Mesothelial cell of epicardium (in vitro differentiated cells): ENCODE results near the gene MAP3K6. TPM values are rescaled to one million over a fixed set of nuclear protein-coding genes. Genes with fewer than 3 reads are reported as not detected.
"Not testable (repeated sequence)": the region's sequence is repeated elsewhere in the genome, so short reads cannot be mapped to it uniquely, and the experiment has no call there.

Experiments
- DNase-seq, 2 experiments: peaks; one replicate each; pipeline ENCODE4 v3.0.0; 2021; ENCODE audit warnings: low spot score in 2 of 2; ENCODE audit not compliant: unreplicated experiment in 2 of 2
- H3K27ac Mint-ChIP-seq: 2 replicates; pipeline ENCODE4 v1.8.0; 2021; ENCODE audit warnings: mixed read lengths
- H3K27me3 Mint-ChIP-seq: 2 replicates; pipeline ENCODE4 v1.8.0; 2021; ENCODE audit warnings: low read depth, mixed read lengths
- H3K36me3 Mint-ChIP-seq: 2 replicates; pipeline ENCODE4 v1.8.0; 2021; ENCODE audit warnings: mixed read lengths
- H3K4me1 Mint-ChIP-seq: 2 replicates; pipeline ENCODE4 v1.8.0; 2021; ENCODE audit warnings: mixed read lengths
- H3K4me3 Mint-ChIP-seq: 2 replicates; pipeline ENCODE4 v1.8.0; 2021; ENCODE audit warnings: mild to moderate bottlenecking, moderate library complexity, mixed read lengths
- H3K9me3 Mint-ChIP-seq: 2 replicates; pipeline ENCODE4 v1.8.0; 2021; ENCODE audit warnings: mixed read lengths
- total RNA-seq: library from RNA; stranded (reverse); gene quantifications from 3 replicates; pipeline ENCODE4 v1.2.1, GENCODE V29; 2021
- TF ChIP-seq, protein P1 (sequence below): fragments of 200-600 bp; sonication (generic); IDR thresholded peaks from one replicate; pipeline ENCODE4 v1.5.0; 2021; ENCODE audit warnings: antibody characterized with exemption; ENCODE audit not compliant: unreplicated experiment

The MAP3K6 gene
- total RNA-seq, 1 donor from 2014 or later = 13.7 TPM

GRCh38 chr1:27388337-27389005 lies 21.7 kb upstream of the MAP3K6 start:
- DNase-seq = peak in 1 of 2 experiments; percentile 84
- Mint-ChIP-seq H3K36me3 (no peaks in the 10 kb centered on the region), H3K27ac (no peak overlapping the region), H3K4me3 (no peak overlapping the region), H3K9me3 (no peaks in the 10 kb centered on the region), H3K4me1 (peaks cover 13% of the 10 kb centered on the region), H3K27me3 (peaks cover 9% of the 10 kb centered on the region)
- TF ChIP-seq, protein P1, sequence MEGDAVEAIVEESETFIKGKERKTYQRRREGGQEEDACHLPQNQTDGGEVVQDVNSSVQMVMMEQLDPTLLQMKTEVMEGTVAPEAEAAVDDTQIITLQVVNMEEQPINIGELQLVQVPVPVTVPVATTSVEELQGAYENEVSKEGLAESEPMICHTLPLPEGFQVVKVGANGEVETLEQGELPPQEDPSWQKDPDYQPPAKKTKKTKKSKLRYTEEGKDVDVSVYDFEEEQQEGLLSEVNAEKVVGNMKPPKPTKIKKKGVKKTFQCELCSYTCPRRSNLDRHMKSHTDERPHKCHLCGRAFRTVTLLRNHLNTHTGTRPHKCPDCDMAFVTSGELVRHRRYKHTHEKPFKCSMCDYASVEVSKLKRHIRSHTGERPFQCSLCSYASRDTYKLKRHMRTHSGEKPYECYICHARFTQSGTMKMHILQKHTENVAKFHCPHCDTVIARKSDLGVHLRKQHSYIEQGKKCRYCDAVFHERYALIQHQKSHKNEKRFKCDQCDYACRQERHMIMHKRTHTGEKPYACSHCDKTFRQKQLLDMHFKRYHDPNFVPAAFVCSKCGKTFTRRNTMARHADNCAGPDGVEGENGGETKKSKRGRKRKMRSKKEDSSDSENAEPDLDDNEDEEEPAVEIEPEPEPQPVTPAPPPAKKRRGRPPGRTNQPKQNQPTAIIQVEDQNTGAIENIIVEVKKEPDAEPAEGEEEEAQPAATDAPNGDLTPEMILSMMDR = peak; percentile 96

GRCh38 chr1:27384797-27385196 lies 18.0 kb upstream of the MAP3K6 start:
- H3K36me3 Mint-ChIP-seq, H3K27ac Mint-ChIP-seq, H3K4me3 Mint-ChIP-seq, H3K9me3 Mint-ChIP-seq, H3K4me1 Mint-ChIP-seq, DNase-seq: not testable (repeated sequence)
- peaks cover 16% of the 10 kb centered on the region for H3K27me3 Mint-ChIP-seq

DNA sequence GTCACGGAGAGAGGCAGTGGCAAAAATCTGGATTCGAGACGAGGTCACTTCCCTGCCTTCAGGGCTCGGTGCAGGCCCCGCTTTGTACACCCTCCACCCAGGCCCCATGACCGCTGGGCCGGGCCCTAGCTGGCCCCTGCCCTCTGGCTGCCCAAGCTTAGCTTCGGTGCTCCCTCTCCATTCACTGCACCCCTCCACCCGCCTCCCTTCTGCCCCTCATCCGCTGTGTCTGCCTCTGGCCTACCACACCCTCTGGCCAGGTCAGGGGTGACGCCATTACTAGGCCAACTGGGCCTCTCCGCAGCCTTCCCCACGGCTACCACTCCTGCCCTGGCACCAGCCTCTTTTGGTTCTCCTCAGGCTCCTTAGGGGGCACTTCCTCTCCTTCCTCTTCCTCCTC lies 16.9 kb upstream of the MAP3K6 start:
- H3K27ac Mint-ChIP-seq = no peak overlapping the region
- TF ChIP-seq, protein P1 = no peak
- no peaks in the 10 kb centered on the region for H3K9me3 Mint-ChIP-seq
- DNase-seq = no peak
- no peak overlapping the region for H3K4me3 Mint-ChIP-seq
- no peaks in the 10 kb centered on the region for H3K36me3 Mint-ChIP-seq
- peaks cover 7% of the 10 kb centered on the region for H3K4me1 Mint-ChIP-seq
- H3K27me3 Mint-ChIP-seq = peaks cover 16% of the 10 kb centered on the region

- Mint-ChIP-seq H3K36me3 (no peaks in the 10 kb centered on the region), H3K27ac (no peak within 1 kb of the TSS), H3K4me3 (peak within 1 kb of the TSS; percentile 48), H3K4me1 (peaks cover 7% of the 10 kb centered on the region), H3K9me3 (no peaks in the 10 kb centered on the region), H3K27me3 (peaks cover 16% of the 10 kb centered on the region)
- peak in 1 of 2 experiments; percentile 79 for DNase-seq
- TF ChIP-seq, protein P1 = no peak
These were observed 16.4 kb upstream of the MAP3K6 start, which contains the start of gene CD164L2 for GRCh38 chr1:27383039-27383605. TSS of gene CD164L2 (minus strand) at chr1:27383333. CDS start at chr1:27383239, 94 bp downstream.

DNA sequence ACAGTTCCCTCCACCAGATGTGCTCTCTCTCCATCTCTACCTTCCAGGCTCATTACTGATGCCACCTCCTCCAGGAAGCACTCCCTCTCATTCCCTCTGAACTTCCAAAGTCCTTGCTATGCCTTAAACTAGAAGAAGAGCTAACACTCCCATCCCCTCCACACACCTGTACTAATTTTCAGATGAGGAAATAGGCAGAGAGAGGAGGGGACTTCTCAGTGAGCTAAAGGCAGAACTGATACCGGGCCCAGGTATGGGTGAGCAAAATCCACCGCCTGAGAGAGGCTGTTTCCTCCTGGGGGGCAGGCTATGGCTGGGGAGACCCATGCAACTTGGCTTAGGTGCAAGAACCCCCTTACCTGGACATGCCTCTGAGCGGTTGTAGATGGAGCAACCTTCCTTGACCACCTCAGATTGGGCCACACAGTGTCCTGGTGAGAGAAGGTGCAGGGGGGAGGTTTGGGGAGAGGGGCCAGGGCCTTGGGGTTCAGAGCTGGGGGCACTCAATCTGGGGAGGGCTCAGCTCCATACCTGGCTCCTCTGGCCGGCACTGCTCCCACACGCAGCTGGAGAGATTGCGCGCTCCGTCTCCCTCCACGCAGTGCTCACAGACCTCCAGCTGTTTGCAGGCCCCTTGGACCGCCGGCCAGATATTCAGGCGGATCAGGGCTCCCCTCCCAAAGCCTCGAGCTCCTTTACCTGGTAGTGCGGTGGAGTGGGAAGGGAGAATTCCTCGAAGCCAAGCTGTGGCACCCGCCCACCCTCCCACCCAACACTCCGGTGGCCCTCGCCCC lies 15.4 kb upstream of the MAP3K6 start:
- Mint-ChIP-seq H3K27me3 (peaks cover 16% of the 10 kb centered on the region), H3K9me3 (no peaks in the 10 kb centered on the region), H3K4me1 (peaks cover 8% of the 10 kb centered on the region), H3K27ac (no peak overlapping the region), H3K36me3 (no peaks in the 10 kb centered on the region), H3K4me3 (no peak overlapping the region)
- TF ChIP-seq, protein P1 = no peak
- DNase-seq = no peak
